Measurements from ENCODE around the gene SLC25A22.
A peak's percentile ranks its signal among the peaks of the same experiment; 100 is the strongest.

Gene SLC25A22

DNA sequence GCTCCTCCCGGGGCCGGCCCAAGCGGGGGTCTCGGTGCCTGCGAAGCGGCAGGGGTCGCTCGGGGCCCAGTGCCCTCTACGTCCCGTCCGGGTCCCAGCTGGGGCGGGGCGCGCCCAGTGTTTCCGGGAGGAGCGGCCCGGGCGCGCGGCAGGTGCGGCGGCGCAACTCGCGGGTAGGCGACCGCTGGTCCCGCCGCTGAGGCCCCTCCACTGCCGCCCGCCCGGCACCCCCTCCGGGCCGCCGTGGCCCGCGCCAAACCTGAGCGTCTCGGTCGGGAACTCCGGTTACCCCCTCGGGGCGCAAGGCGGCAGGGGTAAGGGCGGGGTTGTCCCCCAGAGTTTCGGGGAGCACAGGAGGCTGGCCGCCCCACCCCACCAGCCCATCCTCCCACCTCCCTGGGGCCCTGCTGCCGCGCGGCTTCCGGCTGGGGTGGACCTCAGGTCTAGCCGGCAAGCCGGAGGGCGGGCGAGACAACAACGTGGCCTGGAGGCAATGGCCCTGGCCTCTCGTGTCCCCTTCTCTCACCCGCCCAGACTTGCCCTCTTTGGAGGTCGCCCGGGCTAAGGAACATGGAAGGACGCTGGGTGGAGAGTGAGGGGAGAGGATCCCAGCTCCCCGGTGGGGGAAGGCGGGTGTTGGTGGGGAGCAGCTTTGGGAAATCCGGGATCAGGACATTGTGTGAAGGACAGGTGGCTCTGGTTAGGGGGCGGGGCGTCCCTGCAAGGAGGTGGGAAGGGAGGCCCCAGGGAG is 29.2 kb upstream of the SLC25A22 start:
- peak overlapping the region; percentile 47 for H3K4me3 ChIP-seq (ENCODE audit: insufficient read depth in 1 of 2, low read depth in 1 of 2, low read length in 2 of 2)
- no peak overlapping the region for H2BK120ac ChIP-seq (ENCODE audit: low read depth, low read length)
- no peaks in the 10 kb centered on the region for H3K9me3 ChIP-seq (ENCODE audit: control insufficient read depth, low read length)
- no peak overlapping the region for H4K91ac ChIP-seq (ENCODE audit: low read length)
- H4K8ac ChIP-seq (ENCODE audit: low read length), result no peak overlapping the region
- no peak overlapping the region for H2BK12ac ChIP-seq (ENCODE audit: low read length in 2 of 2)
- H3K27ac ChIP-seq (ENCODE audit: low read length, poor library complexity, severe bottlenecking), result no peak overlapping the region
- no peak overlapping the region for H3K9ac ChIP-seq (ENCODE audit: low read length)
- H3K14ac ChIP-seq (ENCODE audit: low read length in 2 of 2), result no peak overlapping the region
- peaks cover 0 to 17% of the 10 kb centered on the region in 2 experiments for H3K27me3 ChIP-seq (ENCODE audit: control insufficient read depth in 1 of 2, insufficient read depth in 1 of 2, low read length in 2 of 2)
- peaks cover 21 to 34% of the 10 kb centered on the region in 2 experiments for H3K36me3 ChIP-seq (ENCODE audit: control insufficient read depth in 1 of 2, insufficient read depth in 2 of 2, low read depth in 1 of 2, low read length in 2 of 2)
- H2AFZ ChIP-seq (ENCODE audit: low read depth, low read length), result no peak overlapping the region
- no peak overlapping the region for H3K23ac ChIP-seq (ENCODE audit: low read length in 2 of 2)
- peak overlapping the region; percentile 19 for H2BK15ac ChIP-seq (ENCODE audit: low read depth, poor library complexity, severe bottlenecking)
- no peak overlapping the region for H3K4ac ChIP-seq (ENCODE audit: low read depth in 1 of 2, low read length in 2 of 2)
- no peak for DNase-seq
- H2AK5ac ChIP-seq (ENCODE audit: low read length, severe bottlenecking), result no peak overlapping the region
- peaks cover 67% of the 10 kb centered on the region for H3K4me1 ChIP-seq (ENCODE audit: control insufficient read depth, insufficient read depth, low read depth, low read length)
- 6% methylated on average over 41 of the region's 66 CpGs for WGBS
- no peak overlapping the region for H2BK5ac ChIP-seq (ENCODE audit: low read depth, low read length, poor library complexity, severe bottlenecking)
- H3K4me2 ChIP-seq (ENCODE audit: low read length, poor library complexity, severe bottlenecking), result peak overlapping the region; percentile 84
- peaks cover 11% of the 10 kb centered on the region for H3K79me1 ChIP-seq (replicated peaks; ENCODE audit: low read length, poor library complexity, severe bottlenecking)
- no peak overlapping the region for H3K18ac ChIP-seq (ENCODE audit: low read depth in 1 of 2, low read length in 2 of 2)

DNA sequence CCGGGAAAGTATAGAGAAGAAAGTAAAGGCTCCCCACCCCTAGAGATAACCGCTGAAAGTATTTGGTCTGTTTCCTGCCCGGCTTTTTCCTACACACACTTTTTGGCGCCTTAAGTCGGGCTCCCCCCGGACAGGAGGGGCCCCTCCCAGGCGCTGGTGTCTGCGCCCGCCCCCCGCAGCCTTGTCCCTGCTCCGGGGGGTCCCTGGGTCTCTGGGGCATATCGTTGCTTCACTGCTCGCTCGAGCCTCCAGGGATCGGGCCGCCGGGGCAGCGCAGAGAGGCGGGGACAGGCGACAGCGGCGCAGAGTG is 28.7 kb upstream of the SLC25A22 start:
- no peak overlapping the region for H2BK12ac ChIP-seq (ENCODE audit: low read length in 2 of 2)
- H3K9me3 ChIP-seq (ENCODE audit: control insufficient read depth, low read length), result no peaks in the 10 kb centered on the region

DNA sequence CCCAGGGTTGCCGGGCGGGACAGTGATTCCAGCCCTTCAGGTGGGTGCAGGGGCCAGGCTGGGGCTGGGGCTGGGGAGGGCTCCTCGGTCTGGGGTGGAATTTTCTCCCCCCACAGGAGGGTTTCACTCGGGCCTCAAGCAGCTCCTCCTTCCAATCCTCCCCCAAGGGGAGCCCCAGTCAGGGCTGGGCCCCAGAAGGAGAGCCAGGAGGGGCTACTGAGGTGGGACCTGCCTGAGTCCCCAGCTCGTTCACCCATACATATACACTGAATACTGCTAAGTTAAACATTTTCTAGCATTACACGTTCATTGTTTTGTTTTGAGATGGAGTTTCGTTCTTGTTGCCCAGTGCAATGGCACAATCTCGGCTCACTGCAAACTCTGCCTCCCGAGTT is 28.1 kb upstream of the SLC25A22 start:
- H2BK15ac ChIP-seq (ENCODE audit: low read depth, poor library complexity, severe bottlenecking), result no peak overlapping the region
- no peak overlapping the region for H3K4me3 ChIP-seq (ENCODE audit: insufficient read depth in 1 of 2, low read depth in 1 of 2, low read length in 2 of 2)
- peaks cover 25 to 45% of the 10 kb centered on the region in 2 experiments for H3K36me3 ChIP-seq (ENCODE audit: control insufficient read depth in 1 of 2, insufficient read depth in 2 of 2, low read depth in 1 of 2, low read length in 2 of 2)
- peaks cover 67% of the 10 kb centered on the region for H3K4me1 ChIP-seq (ENCODE audit: control insufficient read depth, insufficient read depth, low read depth, low read length)
- no peak for DNase-seq
- H2BK120ac ChIP-seq (ENCODE audit: low read depth, low read length), result no peak overlapping the region
- H2BK5ac ChIP-seq (ENCODE audit: low read depth, low read length, poor library complexity, severe bottlenecking), result no peak overlapping the region
- H2AFZ ChIP-seq (ENCODE audit: low read depth, low read length), result no peak overlapping the region
- no peak overlapping the region for H3K9ac ChIP-seq (ENCODE audit: low read length)
- no peak overlapping the region for H3K23ac ChIP-seq (ENCODE audit: low read length in 2 of 2)
- no peak overlapping the region for H2BK12ac ChIP-seq (ENCODE audit: low read length in 2 of 2)
- H3K9me3 ChIP-seq (ENCODE audit: control insufficient read depth, low read length), result no peaks in the 10 kb centered on the region
- no peak overlapping the region for H3K4ac ChIP-seq (ENCODE audit: low read depth in 1 of 2, low read length in 2 of 2)
- no peak overlapping the region for H4K91ac ChIP-seq (ENCODE audit: low read length)
- H3K27me3 ChIP-seq (ENCODE audit: control insufficient read depth in 1 of 2, insufficient read depth in 1 of 2, low read length in 2 of 2), result peaks cover 0 to 17% of the 10 kb centered on the region in 2 experiments
- H2AK5ac ChIP-seq (ENCODE audit: low read length, severe bottlenecking), result no peak overlapping the region
- no peak overlapping the region for H4K8ac ChIP-seq (ENCODE audit: low read length)
- no peak overlapping the region for H3K27ac ChIP-seq (ENCODE audit: low read length, poor library complexity, severe bottlenecking)
- no peak overlapping the region for H3K14ac ChIP-seq (ENCODE audit: low read length in 2 of 2)
- peaks cover 17% of the 10 kb centered on the region for H3K79me1 ChIP-seq (replicated peaks; ENCODE audit: low read length, poor library complexity, severe bottlenecking)
- no peak overlapping the region for H3K4me2 ChIP-seq (ENCODE audit: low read length, poor library complexity, severe bottlenecking)
- WGBS, result 90% methylated on average over 8 of the region's 9 CpGs
- no peak overlapping the region for H3K18ac ChIP-seq (ENCODE audit: low read depth in 1 of 2, low read length in 2 of 2)

More for the DNA sequence above, 28.7 kb upstream of the SLC25A22 start:
- Histone ChIP-seq H3K14ac (ENCODE audit: low read length in 2 of 2) (no peak overlapping the region), H3K23ac (ENCODE audit: low read length in 2 of 2) (no peak overlapping the region), H3K27me3 (ENCODE audit: control insufficient read depth in 1 of 2, insufficient read depth in 1 of 2, low read length in 2 of 2) (peaks cover 0 to 17% of the 10 kb centered on the region in 2 experiments), H3K4ac (ENCODE audit: low read depth in 1 of 2, low read length in 2 of 2) (no peak overlapping the region), H3K18ac (ENCODE audit: low read depth in 1 of 2, low read length in 2 of 2) (no peak overlapping the region), H2AK5ac (ENCODE audit: low read length, severe bottlenecking) (no peak overlapping the region), H3K79me1 (replicated peaks; ENCODE audit: low read length, poor library complexity, severe bottlenecking) (peaks cover 15% of the 10 kb centered on the region), H4K8ac (ENCODE audit: low read length) (no peak overlapping the region), H2BK15ac (ENCODE audit: low read depth, poor library complexity, severe bottlenecking) (no peak overlapping the region), H3K27ac (ENCODE audit: low read length, poor library complexity, severe bottlenecking) (no peak overlapping the region), H3K36me3 (ENCODE audit: control insufficient read depth in 1 of 2, insufficient read depth in 2 of 2, low read depth in 1 of 2, low read length in 2 of 2) (peaks cover 25 to 39% of the 10 kb centered on the region in 2 experiments), H3K9ac (ENCODE audit: low read length) (no peak overlapping the region), H4K91ac (ENCODE audit: low read length) (no peak overlapping the region), H3K4me2 (ENCODE audit: low read length, poor library complexity, severe bottlenecking) (peak overlapping the region; percentile 84), H3K4me3 (ENCODE audit: insufficient read depth in 1 of 2, low read depth in 1 of 2, low read length in 2 of 2) (peak overlapping the region; percentile 47), H2BK120ac (ENCODE audit: low read depth, low read length) (no peak overlapping the region), H2AFZ (ENCODE audit: low read depth, low read length) (no peak overlapping the region), H2BK5ac (ENCODE audit: low read depth, low read length, poor library complexity, severe bottlenecking) (no peak overlapping the region), H3K4me1 (ENCODE audit: control insufficient read depth, insufficient read depth, low read depth, low read length) (peaks cover 67% of the 10 kb centered on the region)
- WGBS, result 6% methylated on average over 11 of the region's 22 CpGs
- no peak for DNase-seq

DNA sequence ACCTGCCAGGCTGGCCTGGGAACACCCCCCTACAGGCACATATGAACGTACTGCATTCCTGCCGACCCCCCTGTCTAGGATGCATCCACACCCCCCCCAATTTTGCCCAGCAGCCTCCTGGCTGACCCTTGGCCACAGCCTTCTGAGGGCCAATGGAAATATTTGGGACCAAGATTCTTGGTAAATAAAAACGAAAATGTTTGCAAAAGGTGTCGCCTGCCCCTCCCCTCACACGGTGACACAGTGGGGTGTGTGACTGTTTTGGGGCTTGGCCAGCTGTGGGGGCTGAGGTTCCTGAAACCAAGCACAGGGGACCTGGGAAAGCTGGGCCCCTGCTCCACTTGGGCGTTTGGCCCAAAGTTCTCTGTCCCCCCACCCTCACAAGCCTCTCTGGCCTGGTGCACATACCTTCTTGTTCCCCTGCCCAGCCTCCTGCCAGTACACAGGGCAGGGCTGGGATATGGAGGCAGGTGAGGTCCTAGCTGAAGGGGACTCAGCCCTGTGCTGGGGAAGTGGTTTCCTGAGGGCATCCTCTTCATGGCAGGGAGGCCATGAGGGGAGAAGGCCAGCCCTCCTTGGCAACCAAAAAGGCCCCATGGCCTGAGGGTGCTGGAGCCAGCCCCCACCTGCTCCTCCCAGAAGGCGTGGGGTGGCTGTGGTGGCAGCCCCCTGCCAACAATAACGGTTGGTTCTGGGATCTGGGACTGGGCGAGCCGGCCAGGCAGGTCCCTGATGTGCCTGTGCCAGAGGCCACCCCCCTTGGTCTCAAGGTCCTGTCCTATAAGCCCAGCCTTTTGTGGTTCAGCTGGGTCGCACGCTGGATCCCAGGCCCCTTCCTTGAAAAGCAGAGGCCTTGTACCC is 27.5 kb upstream of the SLC25A22 start:
- no peak overlapping the region for H3K9ac ChIP-seq (ENCODE audit: low read length)
- H2BK120ac ChIP-seq (ENCODE audit: low read depth, low read length), result no peak overlapping the region
- H3K4me3 ChIP-seq (ENCODE audit: insufficient read depth in 1 of 2, low read depth in 1 of 2, low read length in 2 of 2), result no peak overlapping the region
- H2BK12ac ChIP-seq (ENCODE audit: low read length in 2 of 2), result no peak overlapping the region
- H2BK5ac ChIP-seq (ENCODE audit: low read depth, low read length, poor library complexity, severe bottlenecking), result no peak overlapping the region
- H3K18ac ChIP-seq (ENCODE audit: low read depth in 1 of 2, low read length in 2 of 2), result no peak overlapping the region
- H2BK15ac ChIP-seq (ENCODE audit: low read depth, poor library complexity, severe bottlenecking), result no peak overlapping the region
- peaks cover 19% of the 10 kb centered on the region for H3K79me1 ChIP-seq (replicated peaks; ENCODE audit: low read length, poor library complexity, severe bottlenecking)
- DNase-seq, result no peak
- H3K36me3 ChIP-seq (ENCODE audit: control insufficient read depth in 1 of 2, insufficient read depth in 2 of 2, low read depth in 1 of 2, low read length in 2 of 2), result peaks cover 25 to 48% of the 10 kb centered on the region in 2 experiments
- no peak overlapping the region for H4K8ac ChIP-seq (ENCODE audit: low read length)
- no peak overlapping the region for H2AK5ac ChIP-seq (ENCODE audit: low read length, severe bottlenecking)
- H4K91ac ChIP-seq (ENCODE audit: low read length), result no peak overlapping the region
- no peak overlapping the region for H3K27ac ChIP-seq (ENCODE audit: low read length, poor library complexity, severe bottlenecking)
- H3K27me3 ChIP-seq (ENCODE audit: control insufficient read depth in 1 of 2, insufficient read depth in 1 of 2, low read length in 2 of 2), result peaks cover 0 to 17% of the 10 kb centered on the region in 2 experiments
- no peak overlapping the region for H3K14ac ChIP-seq (ENCODE audit: low read length in 2 of 2)
- no peak overlapping the region for H3K23ac ChIP-seq (ENCODE audit: low read length in 2 of 2)
- no peak overlapping the region for H3K4me2 ChIP-seq (ENCODE audit: low read length, poor library complexity, severe bottlenecking)
- 92% methylated on average over 9 of the region's 12 CpGs for WGBS
- no peak overlapping the region for H2AFZ ChIP-seq (ENCODE audit: low read depth, low read length)
- H3K4ac ChIP-seq (ENCODE audit: low read depth in 1 of 2, low read length in 2 of 2), result no peak overlapping the region
- no peaks in the 10 kb centered on the region for H3K9me3 ChIP-seq (ENCODE audit: control insufficient read depth, low read length)
- peaks cover 67% of the 10 kb centered on the region for H3K4me1 ChIP-seq (ENCODE audit: control insufficient read depth, insufficient read depth, low read depth, low read length)
